Dedifferentiated amniotic fluid mesenchymal stem cell (primary cell): ENCODE data around the gene CAB39L.
A peak's percentile ranks its signal among the peaks of the same experiment; 100 is the strongest.

ENCODE experiments used
- DNase-seq: peaks from one replicate; pipeline ENCODE4 v3.0.0-alpha.2; 2016; ENCODE audit errors: extremely low spot score

Gene CAB39L

DNA sequence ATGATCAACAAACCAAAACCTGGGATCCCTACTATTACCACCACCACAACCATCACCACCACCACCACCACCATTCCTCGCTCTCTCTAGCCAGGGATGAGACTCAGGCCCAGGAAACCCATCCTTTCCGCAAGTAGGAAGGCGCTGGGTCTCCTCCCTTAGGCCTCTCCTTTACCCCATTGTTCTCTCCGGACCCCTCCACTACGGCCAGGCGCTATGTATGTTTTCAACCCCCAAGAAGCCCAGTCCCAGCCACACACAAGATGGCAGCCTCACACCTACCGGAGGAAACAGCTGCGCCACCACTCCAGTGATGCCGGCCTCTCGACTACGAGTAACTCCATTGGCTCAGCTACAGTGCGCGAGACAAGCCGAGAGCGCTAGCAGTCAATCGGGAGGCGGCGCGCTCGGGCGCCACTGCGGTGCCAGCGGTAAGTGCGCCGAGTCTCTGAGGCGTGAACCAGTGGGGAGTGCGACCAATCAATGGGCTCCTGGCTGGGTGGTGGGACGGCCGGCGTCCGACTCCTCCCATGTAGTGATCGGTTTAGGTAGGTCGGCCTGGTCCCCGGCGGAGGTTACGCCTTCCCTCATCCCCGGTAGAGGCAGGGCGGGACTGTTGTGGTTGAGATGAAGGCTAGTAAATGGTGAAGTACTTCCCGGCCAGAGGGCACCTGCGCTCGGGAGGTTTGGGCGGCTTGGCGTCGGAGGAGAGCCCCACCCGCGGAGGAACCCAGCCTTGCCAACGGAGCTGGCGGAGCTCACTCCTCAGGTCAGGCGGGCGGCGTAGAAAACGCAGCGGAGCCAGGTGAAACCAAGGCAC is at the start of gene CAB39L, which contains the start of gene SETDB2:
TSS of gene CAB39L (minus strand) at position 361 of the 820 bp plus-strand sequence. CDS start 61,154 bp downstream, outside the sequence.
TSS of gene SETDB2 (plus strand) at position 571 of the 820 bp plus-strand sequence. CDS start 7,620 bp downstream, outside the sequence.
- peak; percentile 98 for DNase-seq

- DNase-seq = no peak
Measured at GRCh38 chr13:49488563-49488962, 44.7 kb upstream of the CAB39L start.

DNA sequence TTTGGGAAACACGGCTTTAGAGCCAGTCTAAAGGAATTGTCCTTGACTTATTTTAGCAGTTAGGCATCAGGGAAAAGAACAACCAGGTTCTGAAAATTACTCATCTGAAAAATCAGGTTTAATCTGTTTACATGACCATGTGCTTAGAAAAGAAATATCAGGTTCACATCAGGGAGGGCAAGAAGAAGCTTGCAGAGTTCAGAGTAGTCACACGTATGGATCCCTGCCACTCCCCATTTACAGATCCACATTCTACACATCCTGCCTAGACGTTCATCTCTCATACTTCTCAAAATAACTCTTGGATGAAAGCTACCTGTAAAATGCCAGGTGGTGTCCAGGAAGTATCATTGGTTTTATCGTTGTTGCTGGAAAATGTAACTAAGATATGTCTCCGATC is 37.9 kb upstream of the CAB39L start:
- DNase-seq = no peak

DNA sequence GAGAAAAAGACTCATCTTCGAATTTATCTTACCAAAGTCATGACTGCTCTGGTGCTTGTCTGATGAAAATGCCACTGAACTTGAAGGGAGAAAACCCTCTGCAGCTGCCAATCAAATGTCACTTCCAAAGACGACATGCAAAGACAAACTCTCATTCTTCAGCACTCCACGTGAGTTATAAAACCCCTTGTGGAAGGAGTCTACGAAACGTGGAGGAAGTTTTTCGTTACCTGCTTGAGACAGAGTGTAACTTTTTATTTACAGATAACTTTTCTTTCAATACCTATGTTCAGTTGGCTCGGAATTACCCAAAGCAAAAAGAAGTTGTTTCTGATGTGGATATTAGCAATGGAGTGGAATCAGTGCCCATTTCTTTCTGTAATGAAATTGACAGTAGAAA is 32.7 kb upstream of the CAB39L start:
- no peak for DNase-seq

GRCh38 chr13:49472186-49472585 is 28.3 kb upstream of the CAB39L start:
- DNase-seq = no peak

GRCh38 chr13:49466292-49466838 is 22.5 kb upstream of the CAB39L start:
- DNase-seq = no peak

DNA sequence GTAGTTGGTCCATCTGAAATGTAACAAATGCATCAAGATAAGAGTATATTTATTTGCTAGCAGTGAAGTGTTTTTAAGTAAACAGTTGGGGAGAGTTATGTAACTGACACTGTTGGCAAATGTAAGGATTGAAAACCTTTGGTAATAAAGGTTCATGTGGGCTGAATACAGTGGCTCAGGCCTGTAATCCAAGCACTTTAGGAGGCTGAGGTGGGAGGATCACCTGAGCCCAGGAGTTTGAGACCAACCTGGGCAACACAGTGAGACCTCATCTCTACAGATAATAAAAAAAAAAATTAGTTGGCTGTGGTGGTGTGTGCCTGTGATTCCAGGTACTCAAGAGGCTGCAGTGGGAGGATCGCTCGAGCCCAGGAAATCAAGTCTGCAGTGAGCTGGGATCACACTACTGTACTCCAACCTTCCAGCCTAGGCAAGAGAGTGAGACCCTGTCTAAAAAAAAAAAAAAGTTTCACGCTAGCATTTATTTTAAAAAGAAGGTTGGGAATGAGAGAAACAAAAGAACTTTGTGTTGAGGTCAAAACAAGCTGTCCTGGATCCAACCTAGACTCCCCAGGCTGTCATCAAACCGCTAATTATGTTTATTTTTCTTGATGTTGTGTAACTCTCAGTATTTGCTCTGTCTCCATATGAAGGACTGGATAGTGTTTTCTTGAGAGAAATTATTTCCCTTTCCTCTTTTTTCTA is 20.9 kb upstream of the CAB39L start:
- no peak for DNase-seq

- no peak for DNase-seq
Measured at GRCh38 chr13:49464085-49464484, 20.2 kb upstream of the CAB39L start.

- no peak for DNase-seq
Measured at GRCh38 chr13:49459580-49459979, 15.7 kb upstream of the CAB39L start.

GRCh38 chr13:49457221-49457620 is 13.4 kb upstream of the CAB39L start:
- no peak for DNase-seq

- no peak for DNase-seq
Measured at GRCh38 chr13:49456156-49456555, 12.3 kb upstream of the CAB39L start.

DNA sequence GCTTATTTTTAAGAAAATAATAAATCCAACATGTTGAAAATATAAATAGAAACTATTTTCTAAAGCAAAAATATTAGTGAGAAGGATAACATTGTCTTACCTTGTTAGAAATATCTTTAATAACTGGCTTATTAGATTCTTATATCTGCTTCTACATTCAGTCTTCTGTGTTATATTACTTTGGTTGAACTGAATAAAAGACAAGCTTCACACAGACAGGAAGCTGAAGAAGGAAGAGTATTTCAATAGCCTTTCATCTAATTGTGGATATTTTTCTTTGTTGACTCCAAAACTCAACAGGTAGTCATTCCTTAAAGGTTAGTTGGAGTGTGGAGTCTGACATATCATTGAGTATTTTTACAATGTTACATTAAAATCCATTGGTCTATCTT is 11.1 kb upstream of the CAB39L start:
- DNase-seq = no peak

GRCh38 chr13:49454388-49455006 is 10.6 kb upstream of the CAB39L start:
- DNase-seq = peak; percentile 35

GRCh38 chr13:49453465-49453864 is 9.6 kb upstream of the CAB39L start:
- DNase-seq = no peak

- no peak for DNase-seq
Measured at GRCh38 chr13:49452725-49453457, 9.0 kb upstream of the CAB39L start.

DNA sequence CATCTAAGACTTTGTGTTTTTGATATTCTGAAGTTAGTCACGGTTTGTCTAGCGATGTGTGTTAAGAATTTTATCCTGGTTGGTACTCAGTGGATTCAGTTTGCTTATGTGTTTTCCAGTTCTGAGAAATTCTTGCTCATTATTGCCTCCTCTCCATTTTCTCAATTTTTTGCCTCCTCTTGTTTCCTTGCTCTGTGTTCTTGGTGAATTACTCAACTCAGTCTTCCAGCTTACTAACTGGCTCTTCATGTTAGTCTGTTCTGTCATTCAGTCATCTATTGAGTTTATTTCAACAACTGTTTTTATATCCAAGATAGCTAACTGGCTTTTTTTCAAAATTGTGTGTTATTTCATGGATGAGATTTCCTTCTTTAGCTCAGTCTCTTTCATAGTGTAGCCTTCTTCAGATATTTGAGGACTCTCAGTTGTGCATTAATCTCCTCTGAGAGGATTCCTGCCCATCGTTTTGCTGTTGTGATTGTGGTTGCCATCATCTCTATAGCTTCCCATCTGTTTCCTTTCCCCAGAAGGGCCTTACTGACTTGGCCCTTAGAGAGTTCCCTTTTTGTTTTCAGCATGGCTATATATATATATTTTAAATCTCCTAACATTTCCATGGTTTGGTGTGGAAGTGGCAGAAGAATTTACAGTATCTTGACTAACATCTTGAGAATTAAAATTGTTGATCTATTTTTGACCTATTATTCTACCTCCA is 6.4 kb upstream of the CAB39L start:
- no peak for DNase-seq

GRCh38 chr13:49448753-49449152 is 4.9 kb upstream of the CAB39L start:
- no peak for DNase-seq

GRCh38 chr13:49446473-49446872 is 2.6 kb upstream of the CAB39L start:
- no peak for DNase-seq

DNA sequence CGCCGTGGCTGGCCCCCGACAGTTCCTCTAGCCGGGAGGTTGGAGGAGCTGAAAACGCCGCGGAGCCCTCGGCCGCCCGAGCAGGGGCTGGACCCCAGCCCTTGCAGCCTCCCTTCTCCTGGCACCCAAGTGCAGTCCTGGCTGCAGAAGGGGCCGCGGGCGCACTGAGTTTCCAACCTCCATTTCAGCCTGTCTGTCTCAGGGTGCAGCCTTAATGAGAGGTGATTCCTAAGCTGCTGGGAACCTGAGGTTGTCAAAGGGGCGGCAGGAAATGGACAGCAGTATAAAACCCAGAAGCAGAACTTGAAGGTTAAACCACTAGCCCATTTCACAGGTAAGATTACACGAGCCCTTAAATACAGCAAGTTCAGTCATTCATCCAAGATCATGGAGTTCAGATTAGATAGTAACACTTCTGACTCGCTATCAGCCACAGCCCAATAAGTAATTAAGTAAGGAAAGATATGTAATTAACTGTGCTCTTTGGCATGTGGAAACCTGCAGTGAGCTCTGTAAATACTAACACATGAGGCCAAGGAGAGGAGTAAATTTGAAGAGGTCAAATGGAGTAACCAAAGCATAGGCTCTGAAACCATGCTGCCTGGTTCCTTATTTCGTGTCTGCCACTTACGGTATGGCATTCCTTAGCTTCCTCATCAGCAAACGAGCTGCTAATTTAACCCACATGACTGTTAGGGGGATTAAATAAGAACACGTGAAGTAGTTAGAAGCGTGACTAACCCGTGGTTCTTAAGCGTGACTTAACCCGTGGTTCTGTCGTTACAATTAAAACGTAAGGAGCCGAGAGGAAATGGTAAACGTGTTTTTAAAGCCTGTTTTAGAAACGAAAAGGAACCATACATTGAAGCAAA is 896 bp upstream of the CAB39L start:
- peak; percentile 42 for DNase-seq

DNA sequence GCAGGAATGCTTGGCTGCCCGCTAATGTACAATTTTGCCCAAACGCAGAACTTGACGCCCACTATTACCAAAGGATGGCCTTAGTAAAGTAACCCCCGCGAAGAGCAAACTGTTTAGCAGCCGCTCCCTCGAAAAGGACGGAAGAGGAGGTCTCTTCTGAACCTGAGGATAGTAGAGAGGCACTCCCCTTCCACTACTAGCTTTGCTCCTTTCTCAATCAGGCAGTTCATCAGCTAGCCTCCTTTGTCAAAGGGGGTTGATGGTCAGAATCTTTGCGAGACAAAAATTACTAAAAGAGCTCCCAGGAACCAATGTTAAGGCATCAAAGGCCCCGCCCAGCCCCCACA is 534 bp downstream of the CAB39L start:
- no peak for DNase-seq
